Mesothelial cell of epicardium (in vitro differentiated cells): ENCODE measurements around the gene TSPO. TPM values are rescaled to one million over a fixed set of nuclear protein-coding genes. Genes with fewer than 3 reads are reported as not detected.

ENCODE experiments used
- DNase-seq, 2 experiments: peaks; one replicate each; pipeline ENCODE4 v3.0.0; 2021; ENCODE audit warnings: low spot score in 2 of 2; ENCODE audit not compliant: unreplicated experiment in 2 of 2
- H3K27ac Mint-ChIP-seq: 2 replicates; pipeline ENCODE4 v1.8.0; 2021; ENCODE audit warnings: mixed read lengths
- H3K27me3 Mint-ChIP-seq: 2 replicates; pipeline ENCODE4 v1.8.0; 2021; ENCODE audit warnings: low read depth, mixed read lengths
- H3K36me3 Mint-ChIP-seq: 2 replicates; pipeline ENCODE4 v1.8.0; 2021; ENCODE audit warnings: mixed read lengths
- H3K4me1 Mint-ChIP-seq: 2 replicates; pipeline ENCODE4 v1.8.0; 2021; ENCODE audit warnings: mixed read lengths
- H3K4me3 Mint-ChIP-seq: 2 replicates; pipeline ENCODE4 v1.8.0; 2021; ENCODE audit warnings: mild to moderate bottlenecking, moderate library complexity, mixed read lengths
- H3K9me3 Mint-ChIP-seq: 2 replicates; pipeline ENCODE4 v1.8.0; 2021; ENCODE audit warnings: mixed read lengths
- total RNA-seq: library from RNA; stranded (reverse); gene quantifications from 3 replicates; pipeline ENCODE4 v1.2.1, GENCODE V29; 2021
- TF ChIP-seq, protein P1 (sequence below): fragments of 200-600 bp; sonication (generic); IDR thresholded peaks from one replicate; pipeline ENCODE4 v1.5.0; 2021; ENCODE audit warnings: antibody characterized with exemption; ENCODE audit not compliant: unreplicated experiment

The TSPO gene
- total RNA-seq, 1 donor from 2014 or later = 44.9 TPM

DNA sequence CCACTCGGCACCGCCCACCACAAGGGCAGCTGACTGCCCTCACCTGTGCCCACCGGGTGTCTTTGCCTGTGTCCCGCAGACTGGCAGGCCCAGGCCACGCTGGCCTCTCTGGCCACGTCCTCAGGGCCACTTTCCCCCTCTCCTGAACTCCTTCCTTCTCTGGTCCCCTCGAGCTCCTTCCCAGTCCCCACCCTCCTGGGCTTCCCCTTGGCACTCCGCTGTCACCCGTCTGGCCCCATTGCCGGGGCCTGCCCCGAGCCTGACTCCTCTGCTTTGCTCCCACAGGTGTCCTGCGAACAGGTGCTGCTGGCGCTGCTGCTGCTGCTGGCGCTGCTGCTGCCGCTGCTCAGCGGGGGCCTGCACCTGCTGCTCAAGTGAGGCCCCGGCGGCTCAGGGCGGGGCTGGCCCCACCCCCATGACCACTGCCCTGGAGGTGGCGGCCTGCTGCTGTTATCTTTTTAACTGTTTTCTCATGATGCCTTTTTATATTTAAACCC is 22.4 kb upstream of the TSPO start:
- H3K9me3 Mint-ChIP-seq = no peaks in the 10 kb centered on the region
- peaks cover 3% of the 10 kb centered on the region for H3K36me3 Mint-ChIP-seq
- no peak overlapping the region for H3K4me3 Mint-ChIP-seq
- peak overlapping the region; percentile 73 for H3K27ac Mint-ChIP-seq
- TF ChIP-seq, protein P1, sequence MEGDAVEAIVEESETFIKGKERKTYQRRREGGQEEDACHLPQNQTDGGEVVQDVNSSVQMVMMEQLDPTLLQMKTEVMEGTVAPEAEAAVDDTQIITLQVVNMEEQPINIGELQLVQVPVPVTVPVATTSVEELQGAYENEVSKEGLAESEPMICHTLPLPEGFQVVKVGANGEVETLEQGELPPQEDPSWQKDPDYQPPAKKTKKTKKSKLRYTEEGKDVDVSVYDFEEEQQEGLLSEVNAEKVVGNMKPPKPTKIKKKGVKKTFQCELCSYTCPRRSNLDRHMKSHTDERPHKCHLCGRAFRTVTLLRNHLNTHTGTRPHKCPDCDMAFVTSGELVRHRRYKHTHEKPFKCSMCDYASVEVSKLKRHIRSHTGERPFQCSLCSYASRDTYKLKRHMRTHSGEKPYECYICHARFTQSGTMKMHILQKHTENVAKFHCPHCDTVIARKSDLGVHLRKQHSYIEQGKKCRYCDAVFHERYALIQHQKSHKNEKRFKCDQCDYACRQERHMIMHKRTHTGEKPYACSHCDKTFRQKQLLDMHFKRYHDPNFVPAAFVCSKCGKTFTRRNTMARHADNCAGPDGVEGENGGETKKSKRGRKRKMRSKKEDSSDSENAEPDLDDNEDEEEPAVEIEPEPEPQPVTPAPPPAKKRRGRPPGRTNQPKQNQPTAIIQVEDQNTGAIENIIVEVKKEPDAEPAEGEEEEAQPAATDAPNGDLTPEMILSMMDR = no peak
- H3K4me1 Mint-ChIP-seq = peaks cover 26% of the 10 kb centered on the region
- H3K27me3 Mint-ChIP-seq = no peaks in the 10 kb centered on the region
- DNase-seq = no peak

GRCh38 chr22:43129426-43130425 is 21.6 kb upstream of the TSPO start:
- Mint-ChIP-seq H3K9me3 (no peaks in the 10 kb centered on the region), H3K27ac (peak overlapping the region; percentile 67), H3K4me3 (no peak overlapping the region)

DNA sequence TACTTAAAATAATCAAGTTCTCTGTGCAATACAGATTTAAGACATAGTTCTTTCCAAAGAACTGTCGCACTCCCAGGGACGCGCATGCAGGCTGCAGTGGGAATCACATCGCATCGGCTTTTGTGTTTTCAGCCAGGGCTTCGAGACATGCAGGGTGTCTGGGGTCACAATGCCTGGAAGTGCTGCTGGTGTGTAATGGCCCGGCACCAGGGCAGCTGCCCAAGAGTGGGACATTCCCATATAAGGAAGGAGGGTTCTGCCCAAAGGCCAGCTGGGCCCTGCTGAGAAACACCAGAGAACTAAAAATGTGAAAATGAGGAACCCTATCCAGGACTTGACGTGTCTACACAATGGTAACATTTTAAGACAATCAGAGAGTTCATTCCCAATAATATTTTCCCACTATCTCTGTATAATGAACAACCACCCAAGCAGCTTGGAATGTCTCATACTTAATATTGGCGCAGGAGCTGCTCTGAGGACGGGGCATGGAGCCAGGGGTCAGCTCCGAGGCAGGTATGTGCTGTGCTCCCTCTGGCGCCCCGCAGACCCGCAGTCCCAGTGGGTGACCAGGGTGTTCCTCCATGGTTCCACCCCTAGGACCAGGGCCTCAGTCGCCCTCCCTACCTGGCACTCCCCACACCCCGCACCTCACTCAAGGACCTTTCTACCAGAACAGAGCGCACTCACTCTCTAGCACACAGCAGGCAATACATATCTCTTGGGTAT is 19.4 kb upstream of the TSPO start:
- H3K9me3 Mint-ChIP-seq = no peaks in the 10 kb centered on the region
- peaks cover 13% of the 10 kb centered on the region for H3K36me3 Mint-ChIP-seq
- no peaks in the 10 kb centered on the region for H3K27me3 Mint-ChIP-seq

More at GRCh38 chr22:43129426-43130425, 21.6 kb upstream of the TSPO start:
- no peak for DNase-seq
- peaks cover 24% of the 10 kb centered on the region for H3K4me1 Mint-ChIP-seq
- H3K27me3 Mint-ChIP-seq = no peaks in the 10 kb centered on the region
- TF ChIP-seq, protein P1 = no peak
- H3K36me3 Mint-ChIP-seq = peaks cover 3% of the 10 kb centered on the region

GRCh38 chr22:43133401-43133800 is 18.0 kb upstream of the TSPO start:
- Mint-ChIP-seq H3K36me3 (peaks cover 19% of the 10 kb centered on the region), H3K4me3 (no peak overlapping the region), H3K4me1 (peaks cover 7% of the 10 kb centered on the region), H3K27ac (no peak overlapping the region), H3K9me3 (no peaks in the 10 kb centered on the region), H3K27me3 (no peaks in the 10 kb centered on the region)
- TF ChIP-seq, protein P1 = no peak
- DNase-seq = no peak

More for the DNA sequence above, 19.4 kb upstream of the TSPO start:
- Mint-ChIP-seq H3K27ac (no peak overlapping the region), H3K4me3 (no peak overlapping the region), H3K4me1 (peaks cover 17% of the 10 kb centered on the region)
- no peak for DNase-seq
- TF ChIP-seq, protein P1 = no peak

DNA sequence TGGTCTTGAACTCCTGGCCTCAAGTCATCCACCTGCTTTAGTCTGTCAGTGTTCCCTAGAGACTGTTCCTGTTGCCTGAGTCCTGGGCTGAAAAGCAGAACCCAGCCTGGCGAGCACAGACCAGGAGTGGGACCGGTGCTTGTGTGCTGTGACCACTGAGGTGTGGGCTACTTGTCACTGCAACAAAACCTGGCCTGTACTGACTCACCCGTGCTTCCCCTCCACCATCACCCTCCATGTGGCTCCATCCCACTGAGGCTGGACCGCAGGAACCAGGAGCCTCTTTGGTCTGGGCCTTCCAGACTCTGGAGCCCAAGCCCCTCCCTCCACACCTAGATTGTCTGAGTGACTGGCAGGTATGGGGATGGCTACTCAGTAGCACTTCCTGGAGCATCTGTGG is 16.8 kb upstream of the TSPO start:
- no peak overlapping the region for H3K4me3 Mint-ChIP-seq
- DNase-seq = no peak
- H3K36me3 Mint-ChIP-seq = peaks cover 19% of the 10 kb centered on the region
- TF ChIP-seq, protein P1 = no peak
- H3K27ac Mint-ChIP-seq = no peak overlapping the region
- no peaks in the 10 kb centered on the region for H3K4me1 Mint-ChIP-seq
- H3K9me3 Mint-ChIP-seq = no peaks in the 10 kb centered on the region
- no peaks in the 10 kb centered on the region for H3K27me3 Mint-ChIP-seq
